GOT3 (cell line): Measurements from ENCODE around the gene PLRG1.

Source experiments
- DNase-seq: peaks from one replicate; lab custom pipeline; 2025; ENCODE audit warnings: mixed read lengths; lab: John Stamatoyannopoulos, UW

PLRG1 gene

GRCh38 chr4:154573190-154573870 lies 23.1 kb upstream of the PLRG1 start:
- no peak for DNase-seq

- no peak for DNase-seq
Observed at GRCh38 chr4:154569584-154569983, 19.4 kb upstream of the PLRG1 start.

GRCh38 chr4:154569028-154569427 lies 18.8 kb upstream of the PLRG1 start:
- no peak for DNase-seq

- DNase-seq: no peak
Observed at GRCh38 chr4:154566639-154567204, 16.5 kb upstream of the PLRG1 start.

- DNase-seq: no peak
Observed at GRCh38 chr4:154565704-154566103, 15.5 kb upstream of the PLRG1 start.

GRCh38 chr4:154564311-154564710 lies 14.1 kb upstream of the PLRG1 start:
- DNase-seq: no peak

GRCh38 chr4:154562697-154563254 lies 12.6 kb upstream of the PLRG1 start, which contains the start of gene FGB:
Gene FGB (plus strand): TSS chr4:154563011. CDS start chr4:154563019, 8 bp downstream.
- DNase-seq: no peak

- DNase-seq: no peak
Observed at GRCh38 chr4:154560824-154561231, 10.6 kb upstream of the PLRG1 start.

GRCh38 chr4:154560419-154560801 lies 10.2 kb upstream of the PLRG1 start:
- DNase-seq: no peak

GRCh38 chr4:154559494-154560418 lies 9.6 kb upstream of the PLRG1 start:
- no peak for DNase-seq

- DNase-seq: no peak
Observed at GRCh38 chr4:154559141-154559493, 8.9 kb upstream of the PLRG1 start.

GRCh38 chr4:154551872-154552686 lies 1.9 kb upstream of the PLRG1 start:
- DNase-seq: no peak

GRCh38 chr4:154545689-154546088 lies 4.5 kb downstream of the PLRG1 start:
- DNase-seq: no peak

- no peak for DNase-seq
Observed at GRCh38 chr4:154542271-154542879, 7.8 kb downstream of the PLRG1 start.

GRCh38 chr4:154534296-154534695 lies 15.9 kb downstream of the PLRG1 start:
- DNase-seq: no peak

- DNase-seq: no peak
Observed at GRCh38 chr4:154529728-154530519, 20.3 kb downstream of the PLRG1 start.

GRCh38 chr4:154528869-154529268 lies 21.3 kb downstream of the PLRG1 start:
- no peak for DNase-seq

GRCh38 chr4:154527308-154527707 lies 22.9 kb downstream of the PLRG1 start:
- DNase-seq: no peak

GRCh38 chr4:154526151-154526550 lies 24.0 kb downstream of the PLRG1 start:
- DNase-seq: no peak

- no peak for DNase-seq
Observed at GRCh38 chr4:154521607-154522006, 28.6 kb downstream of the PLRG1 start.
